Astrocyte of the cerebellum (primary cell): ENCODE results near the gene ATP6V1D.
"Not testable (repeated sequence)": the region's sequence is repeated elsewhere in the genome, so short reads cannot be mapped to it uniquely, and the experiment has no call there.

Source experiments
- DNase-seq: peaks from one replicate; pipeline ENCODE4 v3.0.0-alpha.2; 2011; ENCODE audit warnings: low read depth
- H3K4me3 ChIP-seq: 2 replicates; pipeline ENCODE4 v1.5.1; 2011; ENCODE audit warnings: mild to moderate bottlenecking, low read depth, low read length, moderate library complexity
- in situ Hi-C: cut with HindIII; loops from 2 replicates; pipeline ENCODE4 v1.10.0; 2017; ENCODE audit warnings: low sequenced_read_pairs
- TF ChIP-seq, protein P1 (sequence below): IDR thresholded peaks from 2 replicates; pipeline ENCODE4 v1.5.1; 2012; ENCODE audit warnings: low read length, low read depth, moderate library complexity, mild to moderate bottlenecking; ENCODE audit errors: missing control alignments

ATP6V1D gene

GRCh38 chr14:67331368-67332125 is 28.1 kb downstream of the ATP6V1D start:
- TF ChIP-seq, protein P1, sequence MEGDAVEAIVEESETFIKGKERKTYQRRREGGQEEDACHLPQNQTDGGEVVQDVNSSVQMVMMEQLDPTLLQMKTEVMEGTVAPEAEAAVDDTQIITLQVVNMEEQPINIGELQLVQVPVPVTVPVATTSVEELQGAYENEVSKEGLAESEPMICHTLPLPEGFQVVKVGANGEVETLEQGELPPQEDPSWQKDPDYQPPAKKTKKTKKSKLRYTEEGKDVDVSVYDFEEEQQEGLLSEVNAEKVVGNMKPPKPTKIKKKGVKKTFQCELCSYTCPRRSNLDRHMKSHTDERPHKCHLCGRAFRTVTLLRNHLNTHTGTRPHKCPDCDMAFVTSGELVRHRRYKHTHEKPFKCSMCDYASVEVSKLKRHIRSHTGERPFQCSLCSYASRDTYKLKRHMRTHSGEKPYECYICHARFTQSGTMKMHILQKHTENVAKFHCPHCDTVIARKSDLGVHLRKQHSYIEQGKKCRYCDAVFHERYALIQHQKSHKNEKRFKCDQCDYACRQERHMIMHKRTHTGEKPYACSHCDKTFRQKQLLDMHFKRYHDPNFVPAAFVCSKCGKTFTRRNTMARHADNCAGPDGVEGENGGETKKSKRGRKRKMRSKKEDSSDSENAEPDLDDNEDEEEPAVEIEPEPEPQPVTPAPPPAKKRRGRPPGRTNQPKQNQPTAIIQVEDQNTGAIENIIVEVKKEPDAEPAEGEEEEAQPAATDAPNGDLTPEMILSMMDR: no peak
- peak; percentile 64 for DNase-seq
- in situ Hi-C loops: no loop called here
- no peak overlapping the region for H3K4me3 ChIP-seq

DNA sequence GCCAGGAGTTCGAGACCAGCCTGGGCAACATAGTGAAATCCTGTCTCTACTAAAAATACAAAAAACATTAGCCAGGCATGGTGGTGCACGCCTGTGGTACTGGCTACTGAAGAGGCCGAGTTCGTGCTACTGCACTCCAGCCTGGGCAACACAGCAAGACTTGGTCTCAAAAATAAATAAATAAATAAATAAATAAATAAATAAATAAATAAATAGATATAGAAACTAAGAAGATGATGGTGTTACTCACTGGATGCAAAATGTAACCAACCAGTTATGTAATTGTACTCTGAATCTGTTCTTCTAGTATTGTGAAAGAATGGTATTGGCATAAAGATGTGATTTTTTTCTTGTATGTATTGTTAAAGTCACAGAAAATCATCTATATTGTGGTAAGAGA is 29.9 kb downstream of the ATP6V1D start:
- H3K4me3 ChIP-seq, DNase-seq, in situ Hi-C loops: not testable (repeated sequence)

GRCh38 chr14:67319142-67319541 is 40.5 kb downstream of the ATP6V1D start:
- DNase-seq: peak; percentile 79
- TF ChIP-seq, protein P1: no peak
- in situ Hi-C loops: no loop called here
- H3K4me3 ChIP-seq: no peak overlapping the region

DNA sequence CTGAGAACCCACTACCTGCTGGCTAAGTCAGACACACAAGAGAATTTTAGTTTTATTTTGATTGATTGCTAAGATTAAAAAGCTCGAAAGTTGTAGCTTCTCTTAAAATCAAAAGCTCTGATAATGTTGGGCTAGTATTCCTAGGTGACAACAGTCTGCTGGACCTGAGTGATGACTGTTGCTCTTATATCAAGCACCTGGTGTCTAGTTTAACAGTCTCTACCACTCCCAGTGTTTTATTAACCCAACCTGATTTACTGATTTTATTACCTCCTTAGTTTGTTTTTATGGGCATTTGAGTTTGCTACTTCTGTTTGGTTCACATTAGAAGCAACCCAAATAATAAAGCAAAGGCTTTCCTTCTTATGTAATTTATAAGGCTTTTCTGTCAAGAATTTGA is 41.8 kb downstream of the ATP6V1D start:
- TF ChIP-seq, protein P1: no peak
- in situ Hi-C loops: no loop called here
- no peak overlapping the region for H3K4me3 ChIP-seq
- DNase-seq: no peak

GRCh38 chr14:67313153-67313552 is 46.5 kb downstream of the ATP6V1D start:
- TF ChIP-seq, protein P1: no peak
- H3K4me3 ChIP-seq: no peak overlapping the region
- DNase-seq: no peak
- in situ Hi-C loops: no loop called here

DNA sequence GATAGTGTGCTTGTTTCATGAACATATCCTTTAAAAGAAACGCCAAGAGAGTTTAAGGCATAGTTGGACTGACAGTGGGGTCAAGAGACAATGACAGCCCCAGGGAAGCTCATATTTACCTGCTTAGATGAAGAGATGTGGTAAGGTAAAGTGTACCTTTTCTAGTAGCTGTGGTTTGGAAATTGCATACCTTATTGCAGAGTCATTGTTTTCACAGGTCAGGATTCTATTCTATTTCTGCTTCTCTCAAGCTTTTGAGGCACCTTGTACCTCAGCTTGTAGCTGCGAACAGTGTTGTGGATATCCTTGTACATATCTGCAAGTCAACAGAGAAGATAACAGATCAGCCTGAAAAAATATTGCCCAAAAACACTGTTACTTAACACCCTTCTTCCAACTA is 47.7 kb downstream of the ATP6V1D start:
- DNase-seq: no peak
- TF ChIP-seq, protein P1: no peak
- in situ Hi-C loops: no loop called here
- H3K4me3 ChIP-seq: no peak overlapping the region
